HuH-7.5 (cell line): ENCODE results near the gene ZRANB1.

Experiments used
- DNase-seq: peaks from one replicate; pipeline ENCODE4 v3.0.0; 2011; ENCODE audit warnings: low spot score

ZRANB1 gene

GRCh38 chr10:125035588-125036295, 93.8 kb downstream of the ZRANB1 start:
- DNase-seq = no peak

- DNase-seq = no peak
Observed at GRCh38 chr10:125037145-125037877, 95.4 kb downstream of the ZRANB1 start.
